ENCODE data around the gene IREB2.

IREB2 gene

GRCh38 chr15:78389322-78389721, 48.7 kb upstream of the IREB2 start:
- Histone ChIP-seq H3K4me3 (replicated peaks; ENCODE audit: insufficient read depth, low read length) (no peak overlapping the region), H3K27me3 (ENCODE audit: insufficient read depth, poor library complexity, severe bottlenecking) (peaks cover 9% of the 10 kb centered on the region), H3K27ac (replicated peaks) (no peak overlapping the region)
- TF ChIP-seq REST (IDR thresholded peaks at IDR 0.05; ENCODE audit: insufficient replicate concordance, low read depth) (no peak), CTCF (IDR thresholded peaks at IDR 0.05; ENCODE audit: insufficient read depth, low read length) (no peak), POLR2AphosphoS5 (IDR thresholded peaks at IDR 0.05; ENCODE audit: low read depth) (no peak), SPI1 (IDR thresholded peaks at IDR 0.05; ENCODE audit: borderline replicate concordance, low read depth) (no peak), GABPA (IDR thresholded peaks at IDR 0.05; ENCODE audit: low read depth) (no peak)
- DNase-seq (ENCODE audit: low read depth in 1 of 2, low spot score in 1 of 2), result no peak

GRCh38 chr15:78389738-78390137, 48.3 kb upstream of the IREB2 start:
- TF ChIP-seq POLR2AphosphoS5 (IDR thresholded peaks at IDR 0.05; ENCODE audit: low read depth) (no peak), GABPA (IDR thresholded peaks at IDR 0.05; ENCODE audit: low read depth) (no peak), CTCF (IDR thresholded peaks at IDR 0.05; ENCODE audit: insufficient read depth, low read length) (no peak), REST (IDR thresholded peaks at IDR 0.05; ENCODE audit: insufficient replicate concordance, low read depth) (no peak), SPI1 (IDR thresholded peaks at IDR 0.05; ENCODE audit: borderline replicate concordance, low read depth) (no peak)
- no peak overlapping the region for H3K27ac ChIP-seq (replicated peaks)
- H3K4me3 ChIP-seq (replicated peaks; ENCODE audit: insufficient read depth, low read length), result no peak overlapping the region
- H3K27me3 ChIP-seq (ENCODE audit: insufficient read depth, poor library complexity, severe bottlenecking), result peaks cover 9% of the 10 kb centered on the region
- no peak for DNase-seq (ENCODE audit: low read depth in 1 of 2, low spot score in 1 of 2)

- TF ChIP-seq POLR2AphosphoS5 (IDR thresholded peaks at IDR 0.05; ENCODE audit: low read depth) (no peak), GABPA (IDR thresholded peaks at IDR 0.05; ENCODE audit: low read depth) (no peak), SPI1 (IDR thresholded peaks at IDR 0.05; ENCODE audit: borderline replicate concordance, low read depth) (no peak), CTCF (IDR thresholded peaks at IDR 0.05; ENCODE audit: insufficient read depth, low read length) (no peak), REST (IDR thresholded peaks at IDR 0.05; ENCODE audit: insufficient replicate concordance, low read depth) (no peak)
- H3K27me3 ChIP-seq (ENCODE audit: insufficient read depth, poor library complexity, severe bottlenecking), result peaks cover 9% of the 10 kb centered on the region
- no peak overlapping the region for H3K4me3 ChIP-seq (replicated peaks; ENCODE audit: insufficient read depth, low read length)
- no peak for DNase-seq (ENCODE audit: low read depth in 1 of 2, low spot score in 1 of 2)
- no peak overlapping the region for H3K27ac ChIP-seq (replicated peaks)
Observed at GRCh38 chr15:78390242-78390641, 47.8 kb upstream of the IREB2 start.
